SK-MEL-5 (cell line): ENCODE results near the gene DGKA. TPM values are rescaled to one million over a fixed set of nuclear protein-coding genes. Genes with fewer than 3 reads are reported as not detected.

Experiments
- total RNA-seq: library from RNA; depleted of rRNA; stranded (reverse); fragments of >200 nt; shearing (Covaris generic); gene quantifications from 2 replicates; pipeline ENCODE4 v1.2.3, GENCODE V29; 2014; rRNA removed

DGKA gene
- total RNA-seq, 1 experiment from 2014 or later, result 5.7 TPM

Other genes starting within 250 kb of the DGKA start
- 60.5 and 65.4 TPM in 2 replicates for gene ITGA7, start 223.3 kb upstream of the DGKA start, total RNA-seq
- gene BLOC1S1, start 215.1 kb upstream of the DGKA start, total RNA-seq, result 119 and 124 TPM in 2 replicates
- 2.3 and 3.0 TPM in 2 replicates for gene RDH5, start 210.8 kb upstream of the DGKA start, total RNA-seq
- 3,613 and 3,895 TPM in 2 replicates for gene CD63, start 202.2 kb upstream of the DGKA start, total RNA-seq
- 12.1 and 15.0 TPM in 2 replicates for gene GDF11, start 188.0 kb upstream of the DGKA start, total RNA-seq
- gene SARNP, start 113.4 kb upstream of the DGKA start, total RNA-seq, result 60.0 and 69.4 TPM in 2 replicates
- gene ORMDL2, start 113.1 kb upstream of the DGKA start, total RNA-seq, result 51.7 and 52.2 TPM in 2 replicates
- gene DNAJC14, start 101.6 kb upstream of the DGKA start, total RNA-seq, result 51.4 and 51.9 TPM in 2 replicates
- gene MMP19, start 88.2 kb upstream of the DGKA start, total RNA-seq, result not detected in 2 replicates
- 21.1 and 29.2 TPM in 2 replicates for gene PYM1, start 3.3 kb upstream of the DGKA start, total RNA-seq
- 10,199 and 10,765 TPM in 2 replicates for gene PMEL, start 34.9 kb downstream of the DGKA start, total RNA-seq
- gene CDK2, start 35.7 kb downstream of the DGKA start, total RNA-seq, result 896 and 917 TPM in 2 replicates
- 169 and 175 TPM in 2 replicates for gene RAB5B, start 42.9 kb downstream of the DGKA start, total RNA-seq
- gene SUOX, start 66.1 kb downstream of the DGKA start, total RNA-seq, result 11.2 and 16.1 TPM in 2 replicates
- 0.79 and 1.1 TPM in 2 replicates for gene IKZF4, start 89.9 kb downstream of the DGKA start, total RNA-seq
- gene RPS26, start 110.8 kb downstream of the DGKA start, total RNA-seq, result 372 and 394 TPM in 2 replicates
- 114 and 125 TPM in 2 replicates for gene ERBB3, start 149.0 kb downstream of the DGKA start, total RNA-seq
- 473 and 487 TPM in 2 replicates for gene PA2G4, start 173.4 kb downstream of the DGKA start, total RNA-seq
- gene RPL41, start 185.5 kb downstream of the DGKA start, total RNA-seq, result 5,360 and 5,858 TPM in 2 replicates
- gene ZC3H10, start 187.1 kb downstream of the DGKA start, total RNA-seq, result 5.6 and 7.3 TPM in 2 replicates
- 90.9 and 100 TPM in 2 replicates for gene ESYT1, start 197.1 kb downstream of the DGKA start, total RNA-seq
- 63.2 and 66.0 TPM in 2 replicates for gene MYL6B, start 221.4 kb downstream of the DGKA start, total RNA-seq
- gene MYL6, start 227.2 kb downstream of the DGKA start, total RNA-seq, result 483 and 574 TPM in 2 replicates